GM19397 (cell line): ENCODE results near the gene ARHGEF38.
"Not testable (repeated sequence)": the region's sequence is repeated elsewhere in the genome, so short reads cannot be mapped to it uniquely, and the experiment has no call there.

Source experiments
- ATAC-seq: cut with Tn5 transposase; IDR thresholded peaks from one replicate; pipeline ENCODE4 v1.9.1; 2021; ENCODE audit warnings: mild to moderate bottlenecking, moderate library complexity; ENCODE audit not compliant: unreplicated experiment

Gene ARHGEF38

DNA sequence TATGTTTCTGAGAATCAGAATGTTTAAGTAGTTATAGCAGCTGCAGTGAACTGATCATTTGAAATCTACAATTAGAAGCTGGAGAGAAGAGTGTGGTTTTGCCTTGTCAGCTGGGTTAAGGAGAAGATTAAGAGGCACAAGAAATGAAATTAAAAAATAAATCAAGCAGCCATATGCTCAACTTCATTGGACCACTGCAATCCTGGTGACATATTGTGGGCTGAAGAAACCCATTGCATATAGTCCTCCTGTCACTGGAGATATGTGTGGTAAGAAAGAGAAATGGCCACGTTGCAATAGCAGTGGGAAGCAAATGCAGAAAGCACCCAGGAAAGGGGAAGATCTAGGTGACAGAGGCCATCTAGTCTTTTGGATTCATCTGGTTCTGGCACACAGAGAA, 93.0 kb downstream of the ARHGEF38 start:
- no peak for ATAC-seq

DNA sequence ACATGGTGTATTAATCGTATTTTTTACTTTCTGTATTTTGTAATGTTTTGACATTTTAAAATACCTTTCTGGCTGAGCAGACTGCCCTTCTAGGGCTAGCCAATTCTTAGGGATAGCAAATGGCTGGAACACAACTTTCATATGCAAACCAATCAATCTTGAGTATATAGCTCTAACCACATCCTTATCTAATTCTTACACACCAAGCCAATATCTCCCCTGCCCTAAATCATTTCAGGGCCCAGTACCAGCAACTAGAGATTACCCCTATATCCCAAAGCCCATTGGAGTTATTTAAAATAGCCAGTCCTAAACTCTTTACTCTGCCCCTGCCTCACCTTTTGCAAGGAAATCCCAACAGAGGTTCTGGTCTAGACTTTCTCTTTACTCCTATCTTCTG, 97.8 kb downstream of the ARHGEF38 start:
- no peak for ATAC-seq

DNA sequence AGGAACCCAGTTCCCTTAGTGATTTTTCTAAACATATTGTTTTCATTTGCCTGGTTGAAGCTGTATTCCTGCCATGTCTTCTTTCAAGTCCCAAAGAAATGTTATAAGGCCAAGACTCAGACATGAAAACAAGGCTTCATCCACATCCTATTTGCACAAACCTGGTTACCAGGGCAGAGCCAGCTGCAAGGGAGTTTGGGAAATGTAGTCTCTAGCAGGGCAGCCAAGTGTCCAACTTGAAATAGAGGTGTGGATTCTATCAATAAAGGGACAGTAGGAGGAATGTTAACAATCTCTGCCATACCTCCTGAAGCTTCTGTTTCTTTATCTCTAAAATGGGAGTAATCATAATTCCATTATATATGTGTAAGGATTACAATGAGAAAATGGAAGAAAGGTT, 99.5 kb downstream of the ARHGEF38 start:
- ATAC-seq, result no peak

DNA sequence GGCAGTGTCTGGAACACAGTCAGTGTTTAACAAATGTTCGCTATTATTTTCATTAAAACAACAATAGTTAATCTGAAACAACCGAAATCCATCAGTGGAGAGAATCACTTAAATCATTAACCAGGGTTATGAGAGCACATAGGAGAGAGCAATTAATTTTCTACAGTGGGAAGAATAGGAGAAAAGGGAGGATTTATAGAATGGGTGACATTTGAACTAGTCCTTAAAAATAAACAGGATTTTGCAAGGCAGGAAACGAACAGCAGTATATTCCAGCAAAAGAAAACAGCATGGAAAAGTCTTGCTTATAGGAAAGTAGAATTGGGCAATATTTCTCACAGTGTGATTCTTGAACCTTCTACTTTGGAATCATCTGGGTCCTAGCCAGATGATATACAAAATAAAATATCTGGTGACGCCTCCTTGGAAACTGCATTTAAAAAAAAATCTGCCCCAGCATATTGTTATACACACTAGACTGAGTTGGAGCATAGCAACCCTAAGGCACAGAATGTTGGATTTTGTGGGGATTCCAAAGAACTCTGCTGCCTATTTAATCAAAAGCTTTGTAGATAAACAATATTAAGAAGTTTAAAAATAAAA, 100.0 kb downstream of the ARHGEF38 start:
- ATAC-seq, result no peak

DNA sequence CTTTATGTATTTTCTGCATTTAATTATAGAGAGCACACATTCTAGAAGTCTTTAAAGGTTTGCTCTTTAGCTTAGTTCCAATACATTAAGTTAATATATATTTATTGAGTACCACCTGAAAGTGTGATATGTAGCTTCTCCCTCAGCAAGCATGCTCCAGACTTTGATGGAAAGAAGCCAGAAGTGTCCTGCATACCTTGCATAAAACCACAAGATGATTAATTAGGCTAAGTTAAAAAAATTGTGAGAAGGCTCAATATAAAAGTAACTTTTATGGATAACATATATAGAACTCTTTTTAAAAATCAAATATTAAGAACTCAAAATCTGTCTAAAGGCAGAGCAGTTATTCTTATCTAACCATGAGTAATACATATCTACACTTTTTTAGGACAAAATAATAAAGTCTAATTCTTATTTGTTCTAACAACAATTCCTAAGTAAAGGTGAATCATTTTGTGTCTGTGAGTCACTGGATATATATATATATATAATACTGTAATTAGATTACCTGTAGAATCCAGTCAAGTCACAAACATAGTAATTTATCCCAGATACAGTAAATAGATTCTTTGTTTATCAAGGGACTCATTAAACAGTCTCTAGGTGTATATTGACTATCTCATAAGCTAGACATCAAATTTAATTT, 104.8 kb downstream of the ARHGEF38 start:
- ATAC-seq, result no peak

DNA sequence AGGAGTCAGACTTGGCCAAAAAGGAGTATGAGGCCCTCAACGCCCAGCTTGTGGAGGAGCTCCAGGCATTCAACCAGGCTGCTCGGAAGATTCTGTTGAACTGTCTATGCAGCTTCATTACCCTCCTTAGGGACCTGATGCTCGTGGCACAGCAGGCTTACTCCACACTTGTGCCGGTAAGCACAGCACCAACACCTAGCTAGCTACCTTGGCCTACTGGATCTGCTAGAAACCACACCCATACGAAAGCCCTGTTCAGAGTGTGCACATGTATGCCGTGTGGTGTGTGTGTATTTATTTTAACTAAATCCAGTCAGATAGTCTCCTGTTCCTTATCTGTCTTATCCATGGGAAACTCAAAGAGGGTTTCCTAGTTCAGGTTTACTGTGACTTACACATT, 106.8 kb downstream of the ARHGEF38 start:
- no peak for ATAC-seq

DNA sequence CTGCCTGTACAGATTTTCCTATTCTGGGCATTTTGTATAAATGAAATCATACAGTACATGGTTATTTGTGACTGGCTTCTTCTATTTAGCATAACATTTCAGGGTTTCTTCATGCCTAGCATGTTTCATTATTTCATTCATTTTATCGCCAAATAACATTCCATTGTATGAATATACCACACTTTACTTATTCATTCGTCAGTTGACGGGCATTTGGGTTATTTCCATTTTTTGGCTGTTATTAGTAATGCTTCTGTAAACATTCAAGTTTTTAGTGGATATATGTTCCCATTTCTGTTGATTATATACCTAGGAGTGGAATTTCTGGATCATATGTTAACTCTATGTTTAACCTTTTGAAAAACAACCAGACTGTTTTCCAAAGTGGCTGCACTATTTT, 108.6 kb downstream of the ARHGEF38 start:
- no peak for ATAC-seq

DNA sequence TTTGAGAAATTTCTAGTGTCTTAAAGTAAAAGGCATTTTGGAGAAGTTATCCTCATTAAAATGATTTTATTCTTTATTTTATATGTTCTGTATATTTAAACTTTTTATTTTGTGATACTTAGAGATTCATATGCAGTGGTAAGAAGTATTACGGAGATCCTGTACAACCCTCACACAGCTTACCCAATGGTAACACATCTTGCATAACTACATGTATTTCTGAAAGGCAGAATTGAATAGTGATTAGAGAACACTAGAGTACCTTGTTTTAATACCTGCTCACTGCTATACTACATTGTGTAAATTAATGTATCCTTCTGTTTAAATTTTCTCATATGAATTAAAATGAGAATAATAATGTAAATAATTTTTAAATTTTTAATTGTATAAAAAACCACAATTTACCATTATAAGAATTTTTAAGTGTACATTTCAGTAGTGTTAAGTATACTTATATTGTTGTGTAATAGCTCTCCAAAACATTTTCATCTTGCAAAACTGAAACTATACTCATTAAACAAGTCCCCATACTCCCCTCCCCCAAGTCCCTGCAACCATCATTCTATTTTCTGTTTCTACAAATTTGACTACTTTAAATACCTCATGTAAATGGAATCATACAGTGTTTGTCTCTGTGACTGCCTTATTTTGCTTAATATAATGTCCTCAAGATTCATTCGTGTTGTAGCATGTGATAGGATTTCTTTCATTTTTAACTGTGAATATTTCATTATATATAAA, 110.7 kb downstream of the ARHGEF38 start:
- ATAC-seq, result no peak

DNA sequence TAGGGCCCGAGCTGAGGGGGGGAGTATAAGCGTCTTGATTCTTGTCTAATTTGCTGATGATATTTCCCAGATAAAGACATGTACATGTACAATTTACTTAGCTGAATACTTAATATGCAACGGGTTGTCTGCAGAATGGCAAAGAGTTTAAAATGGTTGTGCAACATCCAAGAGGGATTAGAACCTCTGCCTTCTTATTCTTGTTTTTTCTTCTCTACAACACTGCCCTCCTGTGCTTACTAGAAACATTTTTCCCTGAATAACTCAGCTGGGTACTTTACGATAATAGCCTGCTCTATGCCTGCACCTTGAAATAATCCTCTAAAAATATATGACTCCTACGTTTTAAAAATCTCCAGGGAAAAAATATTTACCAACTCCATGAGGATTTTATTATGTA, 114.3 kb downstream of the ARHGEF38 start:
- no peak for ATAC-seq

DNA sequence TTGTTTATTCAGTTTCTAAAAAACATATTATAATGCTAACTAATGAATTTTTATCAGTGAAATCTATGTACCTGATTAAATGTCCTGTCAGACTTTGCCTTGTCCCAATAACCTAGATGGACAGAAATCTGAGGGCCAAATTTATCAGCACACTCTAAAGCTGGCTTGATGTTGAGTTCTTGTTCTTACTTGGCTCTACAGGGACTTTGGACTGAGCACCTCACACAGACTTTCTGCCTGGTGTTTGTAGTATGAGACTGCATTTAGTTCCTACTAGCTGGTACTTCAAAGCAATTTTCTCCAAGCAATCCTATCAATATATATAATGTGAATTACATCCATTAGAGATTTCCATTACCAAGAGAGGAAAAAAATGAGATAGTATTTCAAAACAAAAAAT, 118.3 kb downstream of the ARHGEF38 start:
- ATAC-seq, result no peak

DNA sequence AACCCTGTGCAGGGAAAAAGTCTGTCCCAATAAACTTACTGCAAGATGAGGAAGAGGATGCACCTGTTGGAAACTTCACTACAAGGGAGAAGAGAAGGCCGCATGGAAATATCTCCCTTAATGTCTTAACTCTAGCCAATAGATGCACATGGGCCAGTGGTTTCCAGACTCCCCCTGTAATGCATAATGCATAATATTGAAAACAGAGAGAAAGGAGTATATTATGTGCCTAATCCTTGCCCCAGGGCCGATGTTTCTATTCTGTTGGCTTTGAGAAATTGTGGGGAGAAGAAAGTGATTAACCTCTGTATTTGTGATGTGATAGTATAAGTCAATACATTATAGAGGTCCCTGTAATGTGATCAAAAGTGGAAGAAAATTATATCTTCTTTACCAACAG, 118.9 kb downstream of the ARHGEF38 start:
- ATAC-seq, result no peak

DNA sequence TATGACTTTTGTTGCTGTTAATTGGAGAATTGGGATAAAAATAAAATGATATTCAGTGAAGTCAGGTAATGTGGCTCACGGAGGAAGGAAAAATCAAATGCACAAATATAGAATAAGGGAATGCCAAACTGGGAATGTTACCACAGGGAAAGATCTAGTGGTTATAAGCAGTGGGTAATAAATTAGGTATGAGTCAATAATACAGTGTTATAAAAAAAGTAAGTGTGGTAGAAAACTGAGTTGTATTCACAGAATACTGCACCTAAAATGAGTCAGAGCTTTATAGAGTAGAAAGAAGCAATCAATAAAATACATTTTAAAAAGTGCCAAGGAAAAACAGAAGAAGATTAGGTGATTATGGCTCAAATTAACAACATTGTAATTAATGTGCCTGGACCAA, 121.6 kb downstream of the ARHGEF38 start:
- no peak for ATAC-seq

DNA sequence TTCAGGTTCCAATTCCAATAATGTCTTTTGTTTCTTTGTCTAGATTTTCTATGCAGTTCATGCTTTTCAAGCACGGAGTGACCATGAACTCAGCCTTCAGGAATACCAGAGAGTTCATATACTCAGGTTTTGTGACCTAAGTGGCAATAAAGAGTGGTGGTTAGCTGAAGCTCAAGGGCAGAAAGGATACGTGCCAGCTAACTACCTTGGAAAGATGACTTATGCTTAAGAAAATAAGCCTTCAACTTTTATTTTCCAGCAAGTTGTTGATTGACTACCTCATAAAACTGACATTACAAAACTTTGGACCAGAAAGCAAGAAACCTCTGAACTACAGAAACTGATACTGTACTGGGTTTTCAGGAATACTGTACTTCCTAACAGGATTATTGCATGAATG, 125.3 kb downstream of the ARHGEF38 start:
- ATAC-seq, result no peak

DNA sequence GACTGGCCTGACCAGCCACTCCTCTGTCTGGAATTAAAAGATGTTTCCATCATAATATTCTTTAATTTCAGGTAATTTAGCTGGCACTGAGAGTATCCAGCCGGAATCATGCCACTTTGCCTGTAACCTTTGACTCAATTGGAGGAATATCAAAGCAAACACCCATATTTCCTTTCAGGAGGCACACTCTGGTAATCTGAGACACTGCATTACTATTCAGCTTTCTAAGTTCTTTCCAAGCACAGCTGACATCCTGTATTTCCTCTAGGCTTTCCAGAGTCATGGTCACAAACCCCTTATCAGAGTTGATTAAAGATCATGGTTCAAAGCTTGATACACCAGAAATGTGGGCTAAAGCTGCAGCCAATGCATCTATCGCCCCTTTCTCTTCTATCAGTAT, 126.8 kb downstream of the ARHGEF38 start:
- ATAC-seq, result no peak

DNA sequence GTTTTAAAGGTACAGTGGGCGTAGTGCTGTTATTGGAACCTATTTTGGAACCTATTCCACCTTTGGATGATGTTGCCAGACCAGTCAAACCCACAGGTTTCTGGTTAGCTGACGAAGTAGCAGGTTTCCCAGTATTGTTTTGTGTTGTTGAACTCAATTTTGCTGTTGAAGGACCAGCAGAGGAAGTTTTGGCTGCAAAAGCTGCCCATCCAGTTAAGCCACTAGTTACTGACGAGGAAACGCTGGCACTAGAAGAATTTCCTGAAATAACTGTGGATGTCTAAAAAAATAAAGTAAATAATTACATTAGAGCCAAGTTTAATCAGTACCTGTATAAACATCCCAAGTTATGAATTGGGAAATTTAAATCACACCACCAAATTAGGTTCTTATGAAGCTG, 130.6 kb downstream of the ARHGEF38 start:
- no peak for ATAC-seq

DNA sequence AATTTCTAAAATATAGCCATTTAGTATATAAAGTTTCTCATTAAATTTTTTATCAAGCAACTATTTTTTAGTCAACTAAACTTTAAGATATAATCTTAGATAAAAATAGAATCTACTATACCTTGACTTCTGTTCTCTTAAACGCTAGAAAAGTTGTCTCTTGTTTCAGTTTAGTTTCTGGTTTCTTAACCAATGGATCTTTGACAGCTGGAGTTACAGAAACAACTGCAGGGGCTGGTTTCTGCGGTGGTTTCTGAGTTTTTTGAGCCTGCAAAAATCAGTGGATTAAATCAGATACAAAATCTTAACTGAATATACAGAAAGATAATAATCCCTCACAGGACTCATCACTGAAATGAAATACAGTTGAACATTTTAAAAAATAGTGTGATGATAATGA, 134.2 kb downstream of the ARHGEF38 start:
- ATAC-seq, result no peak

DNA sequence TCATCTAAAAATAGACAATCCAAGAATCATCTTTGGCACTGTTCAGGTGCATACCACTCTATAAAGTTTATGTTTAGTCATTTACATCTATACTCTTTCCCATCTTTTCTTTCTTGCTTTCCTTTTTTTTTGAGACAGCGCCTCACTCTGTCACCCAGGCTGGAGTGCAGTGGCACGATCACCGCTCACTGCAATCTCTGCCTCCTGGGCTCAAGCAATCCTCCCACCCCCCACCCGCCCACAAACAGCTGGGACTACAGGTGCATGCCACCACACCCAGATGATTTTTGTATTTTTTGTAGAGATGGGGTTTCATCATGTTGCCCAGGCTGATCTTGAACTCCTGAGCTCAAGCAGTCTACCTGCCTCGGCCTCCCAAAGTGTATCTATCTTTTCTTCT, 142.4 kb downstream of the ARHGEF38 start:
- not testable (repeated sequence) for ATAC-seq

DNA sequence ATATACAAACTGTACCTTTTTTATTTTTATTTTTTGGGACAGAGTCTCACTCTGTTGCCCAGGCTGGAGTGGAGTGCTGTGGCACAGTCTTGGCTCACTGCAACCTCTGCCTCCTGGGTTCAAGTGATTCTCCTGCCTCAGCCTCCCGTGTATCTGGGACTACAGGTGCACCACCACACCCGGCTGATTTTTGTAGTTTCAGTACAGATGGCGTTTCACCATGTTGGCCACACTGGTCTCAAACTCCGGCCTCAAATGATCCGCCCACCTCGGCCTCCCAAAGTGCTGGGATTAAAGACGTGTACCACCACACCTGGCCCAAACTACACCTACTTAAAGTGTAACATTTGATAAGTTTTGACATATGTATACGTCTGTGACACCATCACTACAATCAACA, 143.4 kb downstream of the ARHGEF38 start:
- ATAC-seq, result not testable (repeated sequence)

DNA sequence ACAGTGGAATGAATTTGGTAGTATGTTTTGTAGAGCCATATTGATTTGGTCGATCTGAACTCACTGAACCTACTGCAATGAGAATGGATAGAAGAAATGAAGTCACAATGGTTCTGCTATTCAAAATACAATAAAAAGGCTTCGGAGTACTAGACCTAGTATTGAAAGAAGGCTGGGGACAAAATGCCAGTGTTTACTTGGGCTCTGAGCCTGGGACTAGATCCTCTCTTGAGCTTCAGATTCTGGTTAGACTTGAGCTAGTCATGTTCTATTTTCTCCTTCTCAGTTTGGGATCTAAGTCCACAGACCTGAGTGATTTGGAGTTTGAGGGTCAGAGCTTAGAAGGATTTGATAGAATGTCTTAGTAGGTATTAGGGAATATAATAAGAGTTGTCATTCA, 146.2 kb downstream of the ARHGEF38 start:
- no peak for ATAC-seq

DNA sequence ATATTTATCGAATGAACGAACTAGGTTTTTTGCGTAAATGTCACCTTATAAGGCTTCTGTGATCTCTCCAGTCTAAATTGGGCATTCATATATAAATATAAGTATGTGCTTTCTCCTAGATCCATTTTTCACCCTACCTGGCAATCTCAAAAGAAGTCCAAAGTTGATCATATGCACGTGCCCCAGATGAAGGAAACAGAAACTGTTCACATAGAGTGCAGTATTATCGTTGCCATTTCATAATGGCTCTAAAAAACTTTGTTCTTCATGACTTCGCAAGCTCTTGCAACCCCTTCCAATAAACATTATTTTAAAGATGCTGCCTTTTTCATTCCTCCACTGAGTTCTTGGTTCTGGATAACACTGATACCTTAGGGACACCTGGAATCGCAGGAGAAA, 155.4 kb downstream of the ARHGEF38 start:
- ATAC-seq, result no peak

DNA sequence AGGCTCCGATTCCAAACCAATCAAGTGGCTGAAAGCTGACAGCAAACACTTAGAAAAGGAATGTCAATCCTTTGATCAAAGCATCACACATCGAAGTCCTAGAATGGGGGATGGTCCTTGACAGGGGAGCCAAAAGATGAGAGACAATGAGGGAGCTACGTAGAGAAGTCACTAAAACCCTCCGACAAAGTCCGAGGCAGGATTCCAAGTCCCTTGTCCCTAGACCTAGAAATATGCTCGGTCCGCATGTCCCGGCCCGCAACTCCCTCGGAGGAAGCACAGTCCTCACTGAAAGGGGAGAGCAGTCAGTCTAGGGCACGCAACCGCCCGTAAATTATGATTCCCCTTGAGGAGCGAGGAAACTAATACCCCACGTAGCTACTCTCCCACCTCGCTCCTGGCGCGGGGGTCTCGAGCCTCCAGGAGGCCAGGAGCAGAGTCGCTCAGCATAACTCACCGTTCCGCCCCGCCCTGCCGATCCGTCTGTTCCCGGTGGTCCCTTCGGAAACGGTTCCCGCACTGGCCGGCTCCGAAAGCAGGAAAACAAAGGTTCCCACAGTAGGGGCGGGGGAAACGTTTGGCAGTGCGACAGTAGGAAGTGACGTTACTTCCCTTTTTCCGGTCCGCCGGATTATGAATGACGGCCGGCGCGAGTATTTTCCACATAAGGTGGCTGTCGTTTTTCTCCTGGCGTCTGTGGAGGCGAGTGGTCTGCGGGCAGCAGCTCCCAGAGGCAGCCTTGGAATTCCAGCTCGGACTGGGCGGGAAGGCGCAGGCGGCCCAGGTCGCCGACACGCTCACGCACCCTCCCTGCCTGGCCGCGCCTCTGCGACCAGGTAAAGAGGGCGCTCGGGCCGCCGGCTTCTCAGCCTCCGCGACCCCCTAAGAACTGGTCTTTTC, 156.0 kb downstream of the ARHGEF38 start, which contains the start of the genes GSTCD and INTS12:
TSS of gene GSTCD (plus strand) at position 604 of the 900 bp plus-strand sequence. CDS start 8,830 bp downstream, outside the sequence.
TSS of gene INTS12 (minus strand) at position 509 of the 900 bp plus-strand sequence. CDS start 8,684 bp downstream, outside the sequence.
- peak; percentile 81 for ATAC-seq
